Lung (tissue), 12 donors: Measurements from ENCODE around the gene GALNS. TPM values are rescaled to one million over a fixed set of nuclear protein-coding genes. Genes with fewer than 3 reads are reported as not detected.

ENCODE experiments used
- ATAC-seq: fragments of 200-7000 bp; cut with Tn5 transposase; one replicate; pipeline ENCODE4 v1.9.1; 2020; ENCODE audit warnings: moderate number of reproducible peaks; ENCODE audit not compliant: insufficient read depth, low FRiP score
- DNase-seq, 3 donors: peaks; one replicate each; pipeline ENCODE4 v3.0.0-alpha.2; 2013 to 2017
- H3K27ac ChIP-seq, 2 donors: one replicate each; pipeline ENCODE4 v1.5.1; 2013; ENCODE audit warnings: mild to moderate bottlenecking in 2 of 2, moderate library complexity in 2 of 2, control low read depth in 1 of 2, inconsistent platforms in 1 of 2, low read depth in 1 of 2, low read length in 1 of 2
- H3K27me3 ChIP-seq, 3 donors: one replicate each; pipeline ENCODE4 v1.5.1; 2013; ENCODE audit warnings: low read length in 2 of 3; ENCODE audit not compliant: control insufficient read depth in 3 of 3, insufficient read depth in 3 of 3
- H3K36me3 ChIP-seq, 4 donors: one replicate each; pipeline ENCODE4 v1.5.1; 2013; ENCODE audit warnings: low read length in 4 of 4, mild to moderate bottlenecking in 1 of 4, moderate library complexity in 1 of 4; ENCODE audit not compliant: control insufficient read depth in 4 of 4, insufficient read depth in 4 of 4
- H3K4me1 ChIP-seq, 5 donors: one replicate each; pipeline ENCODE4 v1.5.1; 2013; ENCODE audit warnings: low read length in 5 of 5, mild to moderate bottlenecking in 2 of 5, moderate library complexity in 1 of 5; ENCODE audit not compliant: control insufficient read depth in 5 of 5, insufficient read depth in 5 of 5
- H3K4me3 ChIP-seq: one replicate; pipeline ENCODE4 v1.5.1; 2013; ENCODE audit warnings: mild to moderate bottlenecking, control low read depth, moderate library complexity
- H3K9ac ChIP-seq, 2 donors: one replicate each; pipeline ENCODE4 v1.5.1; 2013; ENCODE audit warnings: low read length in 2 of 2, control low read depth in 1 of 2; ENCODE audit not compliant: insufficient read depth in 1 of 2
- H3K9me3 ChIP-seq, 4 donors: one replicate each; pipeline ENCODE4 v1.5.1; 2013; ENCODE audit warnings: low read length in 3 of 4, mild to moderate bottlenecking in 1 of 4, moderate library complexity in 1 of 4; ENCODE audit not compliant: control insufficient read depth in 4 of 4, insufficient read depth in 3 of 4
- CTCF ChIP-seq: IDR thresholded peaks from 2 replicates; pipeline ENCODE4 v1.5.1; 2012; ENCODE audit warnings: mild to moderate bottlenecking; ENCODE audit errors: control extremely low read depth, extremely low read depth
- WGBS, 2 donors: extraction: QIAGEN DNeasy Blood & Tissue Kit; methylation state at CpG; one replicate each; pipeline ENCODE4 v1.1.7; 2013; 5-methylcytosine and 5-hydroxymethylcytosine counted together
- polyA plus RNA-seq, 2 donors: library from polyadenylated mRNA; stranded (reverse); fragments of 200-250 nt; gene quantifications; one replicate each; pipeline ENCODE4 v1.2.1, GENCODE V29; 2013
- total RNA-seq, 2 donors: library from RNA; depleted of rRNA in 1 of 2; stranded (reverse); fragments of >200 nt in 1 of 2; gene quantifications; one replicate each; pipeline ENCODE4 v1.2.1, GENCODE V29; 2014 to 2021
- donor health status: control.
- donor health status: control.
- donor health status: Bipolar disorder and iron deficiency.
- donor health status: healthy.
- donor health status: DM: yes; HTN: yes; CAD: no.

The GALNS gene
- total and polyA plus RNA-seq, 4 donors: 21.4 to 61.9 (median 30.3) TPM

GRCh38 chr16:88855176-88855575 is 1.6 kb downstream of the GALNS start:
- 69 to 82% methylated on average over 8 of the region's 8 CpGs for WGBS, 2 donors
- Histone ChIP-seq H3K27me3 (no peaks in the 10 kb centered on the region), H3K9ac (no peak overlapping the region), H3K9me3 (no peaks in the 10 kb centered on the region), H3K27ac (no peak overlapping the region), H3K4me1 (peaks cover 0 to 16% (median 7%) of the 10 kb centered on the region in 5 donors), H3K4me3 (no peak overlapping the region), H3K36me3 (peaks cover 0 to 19% (median 18%) of the 10 kb centered on the region in 4 donors)
- no peak for DNase-seq
- no peak for ATAC-seq
- no peak for TF ChIP-seq CTCF

- 47 to 62% methylated on average over 20 of the region's 20 CpGs for WGBS, 2 donors
- ATAC-seq (no peak), DNase-seq (no peak)
- Histone ChIP-seq H3K9me3 (no peaks in the 10 kb centered on the region), H3K9ac (no peak overlapping the region), H3K27me3 (no peaks in the 10 kb centered on the region), H3K36me3 (peaks cover 0 to 17% (median 11%) of the 10 kb centered on the region in 4 donors), H3K27ac (no peak overlapping the region), H3K4me3 (no peak overlapping the region), H3K4me1 (peaks cover 0 to 16% (median 7%) of the 10 kb centered on the region in 5 donors)
- TF ChIP-seq CTCF: no peak
Measured at GRCh38 chr16:88854306-88855111, 2.2 kb downstream of the GALNS start.

GRCh38 chr16:88853325-88853941 is 3.3 kb downstream of the GALNS start:
- TF ChIP-seq CTCF: no peak
- Histone ChIP-seq H3K4me1 (peaks cover 0 to 16% (median 7%) of the 10 kb centered on the region in 5 donors), H3K27ac (no peak overlapping the region), H3K9ac (no peak overlapping the region), H3K9me3 (no peaks in the 10 kb centered on the region), H3K27me3 (no peaks in the 10 kb centered on the region), H3K36me3 (peaks cover 0 to 19% (median under 1%) of the 10 kb centered on the region in 4 donors), H3K4me3 (no peak overlapping the region)
- ATAC-seq (no peak), DNase-seq (no peak)
- 68 to 77% methylated on average over 17 of the region's 17 CpGs for WGBS, 2 donors
